ENCODE measurements around the gene NPW. TPM values are rescaled to one million over a fixed set of nuclear protein-coding genes. Genes with fewer than 3 reads are reported as not detected.
A peak's percentile ranks its signal among the peaks of the same experiment; 100 is the strongest.

NPW gene
- total and polyA plus RNA-seq, 9 of the 15 experiments (the other 6 are each of a cell fraction or from before 2014, with no cell fraction given), result 0.14 to 4.0 (median 2.6) TPM; not detected in 4

DNA sequence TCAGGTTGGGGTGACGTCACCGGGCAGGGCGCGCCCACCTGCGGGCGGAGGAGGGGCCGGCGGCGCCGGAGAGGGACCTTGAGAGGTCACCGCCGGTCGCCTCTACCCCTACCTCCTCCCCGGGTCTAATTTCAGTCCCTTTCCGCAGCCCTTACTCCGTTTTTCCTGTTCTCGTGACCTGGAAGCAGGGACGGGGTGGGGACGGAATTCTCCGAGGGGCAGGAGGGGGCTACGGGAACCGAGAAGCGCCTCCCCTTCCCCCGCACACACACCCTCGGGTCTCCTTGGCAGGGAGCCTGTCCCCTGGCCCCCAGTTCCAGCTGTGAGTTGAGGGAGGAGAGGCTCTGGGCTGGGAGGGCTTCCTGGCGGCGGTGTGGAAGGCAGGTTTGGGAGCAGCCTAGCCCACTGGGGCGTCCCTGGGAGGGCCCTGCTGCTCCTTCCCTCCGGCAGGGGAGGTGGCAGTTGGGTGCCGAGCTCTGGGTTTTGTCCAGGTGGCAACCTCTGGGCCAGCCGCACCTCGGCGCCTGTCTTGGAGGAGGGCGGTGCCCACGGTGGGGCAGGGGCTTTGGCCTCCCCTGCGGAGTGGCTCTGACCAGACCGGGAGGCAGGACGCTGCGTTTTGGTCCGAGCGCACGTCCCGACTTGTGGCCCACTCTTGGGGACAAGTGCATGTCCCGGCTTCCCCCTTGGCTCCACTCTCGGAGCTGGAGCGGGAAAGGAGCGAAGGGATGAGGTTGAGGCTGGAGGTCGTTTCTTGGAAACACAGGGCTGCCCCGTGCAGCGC, 29.0 kb upstream of the NPW start (continued):
- TF ChIP-seq, protein P1, sequence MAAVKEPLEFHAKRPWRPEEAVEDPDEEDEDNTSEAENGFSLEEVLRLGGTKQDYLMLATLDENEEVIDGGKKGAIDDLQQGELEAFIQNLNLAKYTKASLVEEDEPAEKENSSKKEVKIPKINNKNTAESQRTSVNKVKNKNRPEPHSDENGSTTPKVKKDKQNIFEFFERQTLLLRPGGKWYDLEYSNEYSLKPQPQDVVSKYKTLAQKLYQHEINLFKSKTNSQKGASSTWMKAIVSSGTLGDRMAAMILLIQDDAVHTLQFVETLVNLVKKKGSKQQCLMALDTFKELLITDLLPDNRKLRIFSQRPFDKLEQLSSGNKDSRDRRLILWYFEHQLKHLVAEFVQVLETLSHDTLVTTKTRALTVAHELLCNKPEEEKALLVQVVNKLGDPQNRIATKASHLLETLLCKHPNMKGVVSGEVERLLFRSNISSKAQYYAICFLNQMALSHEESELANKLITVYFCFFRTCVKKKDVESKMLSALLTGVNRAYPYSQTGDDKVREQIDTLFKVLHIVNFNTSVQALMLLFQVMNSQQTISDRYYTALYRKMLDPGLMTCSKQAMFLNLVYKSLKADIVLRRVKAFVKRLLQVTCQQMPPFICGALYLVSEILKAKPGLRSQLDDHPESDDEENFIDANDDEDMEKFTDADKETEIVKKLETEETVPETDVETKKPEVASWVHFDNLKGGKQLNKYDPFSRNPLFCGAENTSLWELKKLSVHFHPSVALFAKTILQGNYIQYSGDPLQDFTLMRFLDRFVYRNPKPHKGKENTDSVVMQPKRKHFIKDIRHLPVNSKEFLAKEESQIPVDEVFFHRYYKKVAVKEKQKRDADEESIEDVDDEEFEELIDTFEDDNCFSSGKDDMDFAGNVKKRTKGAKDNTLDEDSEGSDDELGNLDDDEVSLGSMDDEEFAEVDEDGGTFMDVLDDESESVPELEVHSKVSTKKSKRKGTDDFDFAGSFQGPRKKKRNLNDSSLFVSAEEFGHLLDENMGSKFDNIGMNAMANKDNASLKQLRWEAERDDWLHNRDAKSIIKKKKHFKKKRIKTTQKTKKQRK (IDR thresholded peaks at IDR 0.05; ENCODE audit: borderline replicate concordance, low read depth, low read length), result no peak
- TF ChIP-seq ZNF785 (CRISPR knock-in tag; IDR thresholded peaks at IDR 0.05) (no peak), CBFB (CRISPR knock-in tag; IDR thresholded peaks at IDR 0.05) (no peak), SMARCB1 (IDR thresholded peaks at IDR 0.05; ENCODE audit: insufficient read length, low read depth) (no peak), ZNF766 (CRISPR knock-in tag; conservative IDR thresholded peaks at IDR 0.05) (no peak), CREB1 (IDR thresholded peaks at IDR 0.05) (0 out of 2 replicates have a peak, but pooled peaks have one; percentile 31), CREB1 (CRISPR knock-in tag; IDR thresholded peaks at IDR 0.05) (peak; percentile 71; the same call in 1 of the 2 replicates), ATF1 (CRISPR knock-in tag; IDR thresholded peaks at IDR 0.05) (peak; percentile 39; the same call in 1 of the 2 replicates), ATF1 (tag; IDR thresholded peaks at IDR 0.05) (peak; percentile 36), EZH2 (IDR thresholded peaks at IDR 0.05; ENCODE audit: borderline replicate concordance, low read depth, low read length) (no peak), HMGN3 (IDR thresholded peaks at IDR 0.05; ENCODE audit: borderline replicate concordance, extremely low read depth, insufficient read length, low read depth, low read length) (peak; percentile 14)
- TF ChIP-seq, protein P2, sequence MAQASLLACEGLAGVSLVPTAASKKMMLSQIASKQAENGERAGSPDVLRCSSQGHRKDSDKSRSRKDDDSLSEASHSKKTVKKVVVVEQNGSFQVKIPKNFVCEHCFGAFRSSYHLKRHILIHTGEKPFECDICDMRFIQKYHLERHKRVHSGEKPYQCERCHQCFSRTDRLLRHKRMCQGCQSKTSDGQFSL (CRISPR knock-in tag; IDR thresholded peaks at IDR 0.05), result no peak
- TF ChIP-seq, protein P2 (tag; IDR thresholded peaks at IDR 0.05), result no peak
- TF ChIP-seq, protein P3, sequence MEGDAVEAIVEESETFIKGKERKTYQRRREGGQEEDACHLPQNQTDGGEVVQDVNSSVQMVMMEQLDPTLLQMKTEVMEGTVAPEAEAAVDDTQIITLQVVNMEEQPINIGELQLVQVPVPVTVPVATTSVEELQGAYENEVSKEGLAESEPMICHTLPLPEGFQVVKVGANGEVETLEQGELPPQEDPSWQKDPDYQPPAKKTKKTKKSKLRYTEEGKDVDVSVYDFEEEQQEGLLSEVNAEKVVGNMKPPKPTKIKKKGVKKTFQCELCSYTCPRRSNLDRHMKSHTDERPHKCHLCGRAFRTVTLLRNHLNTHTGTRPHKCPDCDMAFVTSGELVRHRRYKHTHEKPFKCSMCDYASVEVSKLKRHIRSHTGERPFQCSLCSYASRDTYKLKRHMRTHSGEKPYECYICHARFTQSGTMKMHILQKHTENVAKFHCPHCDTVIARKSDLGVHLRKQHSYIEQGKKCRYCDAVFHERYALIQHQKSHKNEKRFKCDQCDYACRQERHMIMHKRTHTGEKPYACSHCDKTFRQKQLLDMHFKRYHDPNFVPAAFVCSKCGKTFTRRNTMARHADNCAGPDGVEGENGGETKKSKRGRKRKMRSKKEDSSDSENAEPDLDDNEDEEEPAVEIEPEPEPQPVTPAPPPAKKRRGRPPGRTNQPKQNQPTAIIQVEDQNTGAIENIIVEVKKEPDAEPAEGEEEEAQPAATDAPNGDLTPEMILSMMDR (IDR thresholded peaks at IDR 0.05 in 2 of 3, conservative IDR thresholded peaks at IDR 0.05 in 1 of 3; ENCODE audit: insufficient read depth in 2 of 3, low read depth in 1 of 3, low read length in 3 of 3), result no peak
- TF ChIP-seq, protein P4, sequence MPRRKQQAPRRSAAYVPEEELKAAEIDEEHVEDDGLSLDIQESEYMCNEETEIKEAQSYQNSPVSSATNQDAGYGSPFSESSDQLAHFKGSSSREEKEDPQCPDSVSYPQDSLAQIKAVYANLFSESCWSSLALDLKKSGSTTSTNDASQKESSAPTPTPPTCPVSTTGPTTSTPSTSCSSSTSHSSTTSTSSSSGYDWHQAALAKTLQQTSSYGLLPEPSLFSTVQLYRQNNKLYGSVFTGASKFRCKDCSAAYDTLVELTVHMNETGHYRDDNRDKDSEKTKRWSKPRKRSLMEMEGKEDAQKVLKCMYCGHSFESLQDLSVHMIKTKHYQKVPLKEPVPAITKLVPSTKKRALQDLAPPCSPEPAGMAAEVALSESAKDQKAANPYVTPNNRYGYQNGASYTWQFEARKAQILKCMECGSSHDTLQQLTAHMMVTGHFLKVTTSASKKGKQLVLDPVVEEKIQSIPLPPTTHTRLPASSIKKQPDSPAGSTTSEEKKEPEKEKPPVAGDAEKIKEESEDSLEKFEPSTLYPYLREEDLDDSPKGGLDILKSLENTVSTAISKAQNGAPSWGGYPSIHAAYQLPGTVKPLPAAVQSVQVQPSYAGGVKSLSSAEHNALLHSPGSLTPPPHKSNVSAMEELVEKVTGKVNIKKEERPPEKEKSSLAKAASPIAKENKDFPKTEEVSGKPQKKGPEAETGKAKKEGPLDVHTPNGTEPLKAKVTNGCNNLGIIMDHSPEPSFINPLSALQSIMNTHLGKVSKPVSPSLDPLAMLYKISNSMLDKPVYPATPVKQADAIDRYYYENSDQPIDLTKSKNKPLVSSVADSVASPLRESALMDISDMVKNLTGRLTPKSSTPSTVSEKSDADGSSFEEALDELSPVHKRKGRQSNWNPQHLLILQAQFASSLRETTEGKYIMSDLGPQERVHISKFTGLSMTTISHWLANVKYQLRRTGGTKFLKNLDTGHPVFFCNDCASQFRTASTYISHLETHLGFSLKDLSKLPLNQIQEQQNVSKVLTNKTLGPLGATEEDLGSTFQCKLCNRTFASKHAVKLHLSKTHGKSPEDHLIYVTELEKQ (CRISPR knock-in tag; IDR thresholded peaks at IDR 0.05), result no peak
- TF ChIP-seq, protein P5, sequence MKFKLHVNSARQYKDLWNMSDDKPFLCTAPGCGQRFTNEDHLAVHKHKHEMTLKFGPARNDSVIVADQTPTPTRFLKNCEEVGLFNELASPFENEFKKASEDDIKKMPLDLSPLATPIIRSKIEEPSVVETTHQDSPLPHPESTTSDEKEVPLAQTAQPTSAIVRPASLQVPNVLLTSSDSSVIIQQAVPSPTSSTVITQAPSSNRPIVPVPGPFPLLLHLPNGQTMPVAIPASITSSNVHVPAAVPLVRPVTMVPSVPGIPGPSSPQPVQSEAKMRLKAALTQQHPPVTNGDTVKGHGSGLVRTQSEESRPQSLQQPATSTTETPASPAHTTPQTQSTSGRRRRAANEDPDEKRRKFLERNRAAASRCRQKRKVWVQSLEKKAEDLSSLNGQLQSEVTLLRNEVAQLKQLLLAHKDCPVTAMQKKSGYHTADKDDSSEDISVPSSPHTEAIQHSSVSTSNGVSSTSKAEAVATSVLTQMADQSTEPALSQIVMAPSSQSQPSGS (CRISPR knock-in tag; IDR thresholded peaks at IDR 0.05), result peak; percentile 85; the same call in 1 of the 2 replicates

All from K562 (cell line).